ENCODE measurements around the gene EMID1.

Gene EMID1

GRCh38 chr22:29205594-29206371 is at the start of gene EMID1:
Gene EMID1, plus strand, starts transcription at chr22:29205896. Its CDS starts 143 bp downstream, at chr22:29206039.
- peak; percentile 71 for DNase-seq (ENCODE audit: low spot score)

- DNase-seq (ENCODE audit: low spot score): no peak
Observed at GRCh38 chr22:29155966-29156365, 49.7 kb upstream of the EMID1 start.

- no peak for DNase-seq (ENCODE audit: low spot score)
Observed at GRCh38 chr22:29156507-29156906, 49.2 kb upstream of the EMID1 start.

- DNase-seq (ENCODE audit: low spot score): no peak
Observed at GRCh38 chr22:29157759-29158535, 47.7 kb upstream of the EMID1 start.

GRCh38 chr22:29158546-29158945 is 47.1 kb upstream of the EMID1 start:
- no peak for DNase-seq (ENCODE audit: low spot score)

GRCh38 chr22:29163808-29164207 is 41.9 kb upstream of the EMID1 start:
- no peak for DNase-seq (ENCODE audit: low spot score)

GRCh38 chr22:29165321-29166060 is 40.2 kb upstream of the EMID1 start:
- no peak for DNase-seq (ENCODE audit: low spot score)

GRCh38 chr22:29166180-29166579 is 39.5 kb upstream of the EMID1 start:
- DNase-seq (ENCODE audit: low spot score): no peak

- no peak for DNase-seq (ENCODE audit: low spot score)
Observed at GRCh38 chr22:29167032-29167911, 38.4 kb upstream of the EMID1 start.

- no peak for DNase-seq (ENCODE audit: low spot score)
Observed at GRCh38 chr22:29171721-29172120, 34.0 kb upstream of the EMID1 start.

GRCh38 chr22:29172216-29172615 is 33.5 kb upstream of the EMID1 start:
- no peak for DNase-seq (ENCODE audit: low spot score)

GRCh38 chr22:29175312-29175835 is 30.3 kb upstream of the EMID1 start:
- DNase-seq (ENCODE audit: low spot score): no peak

- no peak for DNase-seq (ENCODE audit: low spot score)
Observed at GRCh38 chr22:29183971-29184848, 21.5 kb upstream of the EMID1 start.

GRCh38 chr22:29184849-29185490 is 20.7 kb upstream of the EMID1 start:
- no peak for DNase-seq (ENCODE audit: low spot score)

- DNase-seq (ENCODE audit: low spot score): no peak
Observed at GRCh38 chr22:29186302-29186701, 19.4 kb upstream of the EMID1 start.

GRCh38 chr22:29187831-29188230 is 17.9 kb upstream of the EMID1 start:
- DNase-seq (ENCODE audit: low spot score): no peak

GRCh38 chr22:29190051-29190450 is 15.6 kb upstream of the EMID1 start:
- no peak for DNase-seq (ENCODE audit: low spot score)

GRCh38 chr22:29190918-29191317 is 14.8 kb upstream of the EMID1 start:
- no peak for DNase-seq (ENCODE audit: low spot score)

- no peak for DNase-seq (ENCODE audit: low spot score)
Observed at GRCh38 chr22:29193021-29193420, 12.7 kb upstream of the EMID1 start.

GRCh38 chr22:29194184-29194583 is 11.5 kb upstream of the EMID1 start:
- no peak for DNase-seq (ENCODE audit: low spot score)
